HepG2 (cell line): Measurements from ENCODE around the gene S100A13. TPM values are rescaled to one million over a fixed set of nuclear protein-coding genes. Genes with fewer than 3 reads are reported as not detected.

ENCODE experiments used
- BORCS8-MEF2B ChIP-seq: sonication (generic); formaldehyde crosslinking; IDR thresholded peaks from 2 replicates; pipeline ENCODE4 v1.8.0; 2022; ENCODE audit warnings: mild to moderate bottlenecking, missing genetic modification reagents
- NFYC ChIP-seq: IDR thresholded peaks from 2 replicates; pipeline ENCODE4 v1.6.1; 2016; ENCODE audit warnings: missing genetic modification reagents, missing compliant biosample characterization
- POGZ ChIP-seq: sonication (generic); formaldehyde crosslinking; IDR thresholded peaks from 2 replicates; pipeline ENCODE4 v1.4.0; 2020; ENCODE audit warnings: mild to moderate bottlenecking, missing genetic modification reagents
- TEAD3 ChIP-seq: optimal IDR thresholded peaks from 2 replicates; pipeline ENCODE3; 2016; ENCODE audit warnings: borderline replicate concordance
- ZFP36L2 ChIP-seq: sonication (generic); formaldehyde crosslinking; IDR thresholded peaks from 2 replicates; pipeline ENCODE4 v1.4.0; 2020; ENCODE audit warnings: missing genetic modification reagents
- ZMYM4 ChIP-seq: sonication (generic); formaldehyde crosslinking; IDR thresholded peaks from 2 replicates; pipeline ENCODE4 v1.8.1; 2023; ENCODE audit warnings: mild to moderate bottlenecking, missing genetic modification reagents
- ZNF143 ChIP-seq: sonication (generic); formaldehyde crosslinking; IDR thresholded peaks from 2 replicates; pipeline ENCODE4 v1.4.0; 2020; ENCODE audit warnings: missing genetic modification reagents
- ZNF329 ChIP-seq: sonication (generic); formaldehyde crosslinking; IDR thresholded peaks from 2 replicates; pipeline ENCODE4 v1.9.0; 2021; ENCODE audit warnings: low read depth, mild to moderate bottlenecking, missing genetic modification reagents
- ZNF441 ChIP-seq: sonication (generic); formaldehyde crosslinking; IDR thresholded peaks from 2 replicates; pipeline ENCODE4 v1.7.0; 2021; ENCODE audit warnings: missing genetic modification reagents, borderline replicate concordance
- ZNF556 ChIP-seq: sonication (generic); formaldehyde crosslinking; IDR thresholded peaks from 2 replicates; pipeline ENCODE4 v1.4.0; 2020; ENCODE audit warnings: mild to moderate bottlenecking, missing genetic modification reagents, borderline replicate concordance
- polyA plus RNA-seq, 8 experiments: library from polyadenylated mRNA; depleted of rRNA in 3 of 8; stranded (reverse) in 7 of 8; unstranded in 1 of 8; fragments of >200 nt; fragmentation: Illumina TruSeq in 4 of 8; extraction: Trizol in 4 of 8; gene quantifications; 2 replicates each; pipeline versions ENCODE4 v1.2.1 to v1.2.3, GENCODE V29; 2011 to 2016; ENCODE audit warnings: low read depth in 4 of 8, missing spikeins in 1 of 8, mixed read lengths in 1 of 8; ENCODE audit not compliant: insufficient read depth in 1 of 8
- total RNA-seq, 5 experiments: library from RNA; depleted of rRNA; stranded (reverse); fragments of >200 nt; fragmentation: Illumina TruSeq; extraction: Trizol; gene quantifications; 2 replicates each; pipeline ENCODE4 v1.2.3, GENCODE V29; 2016; ENCODE audit warnings: low read depth in 1 of 5
- TF ChIP-seq, protein P1 (sequence below), 2 experiments: fragments of 450-650 bp in 1 of 2; sonication (generic) in 1 of 2; formaldehyde crosslinking in 1 of 2; IDR thresholded peaks; 2 replicates each; pipeline versions ENCODE4 v1.6.1 to v1.8.0; 2016 to 2022; ENCODE audit warnings: antibody characterized with exemption in 1 of 2, mild to moderate bottlenecking in 1 of 2, missing genetic modification reagents in 1 of 2
- TF ChIP-seq, protein P2 (sequence below), 2 experiments: IDR thresholded peaks; 2 replicates each; pipeline ENCODE4 v1.6.1; 2011 to 2012; ENCODE audit warnings: low read length in 2 of 2, borderline replicate concordance in 1 of 2, low read depth in 1 of 2, mild to moderate bottlenecking in 1 of 2, moderate library complexity in 1 of 2
- TF ChIP-seq, protein P3 (sequence below): sonication (generic); formaldehyde crosslinking; IDR thresholded peaks from 2 replicates; pipeline ENCODE4 v1.9.0; 2022; ENCODE audit warnings: missing genetic modification reagents, mild to moderate bottlenecking, borderline replicate concordance

S100A13 gene
- total and polyA plus RNA-seq, 2 of the 13 experiments (the other 11 are each of a cell fraction or from before 2014, with no cell fraction given), result 89.5 to 172 TPM

DNA sequence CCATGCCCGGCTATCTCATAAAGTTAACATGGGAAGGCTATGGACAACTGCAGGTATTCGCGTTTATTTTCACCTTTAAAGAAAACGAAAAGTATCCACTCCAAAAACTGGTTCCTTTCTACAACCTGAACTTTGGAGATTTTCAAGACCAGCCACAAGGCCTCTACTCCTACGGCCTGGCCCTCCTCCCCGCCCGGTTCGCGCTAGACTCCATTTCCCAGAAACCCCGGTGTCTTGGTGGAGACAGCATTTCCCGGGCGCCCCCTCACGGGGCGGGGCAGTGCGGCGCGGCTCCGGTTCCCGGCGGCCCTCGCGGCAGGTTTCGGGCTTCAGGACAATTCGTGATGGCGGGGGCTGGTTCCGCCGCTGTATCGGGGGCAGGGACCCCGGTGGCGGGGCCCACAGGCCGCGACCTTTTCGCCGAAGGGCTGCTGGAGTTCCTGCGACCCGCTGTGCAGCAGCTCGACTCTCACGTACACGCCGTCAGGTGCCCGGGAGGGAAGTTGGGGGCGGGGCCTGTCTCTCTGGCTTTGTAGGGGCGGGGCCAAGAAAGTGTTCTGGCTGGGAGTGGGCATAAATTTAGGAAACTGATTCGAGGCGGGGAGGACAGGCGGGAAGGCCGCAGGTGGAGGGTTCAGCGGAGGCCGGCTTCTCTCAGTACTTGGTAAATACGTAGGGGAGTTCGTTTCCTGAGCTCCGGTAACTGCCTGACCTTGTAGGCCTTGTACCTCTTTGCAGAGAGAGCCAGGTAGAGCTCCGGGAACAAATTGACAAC, 31.3 kb upstream of the S100A13 start, which contains the start of gene SNAPIN (continued):
- TF ChIP-seq ZNF441 (no peak), TEAD3 (peak; percentile 50), ZMYM4 (peak; percentile 58), POGZ (CRISPR knock-in tag) (peak; percentile 80), ZNF556 (CRISPR knock-in tag) (peak; percentile 46; the same call in 1 of the 2 replicates), ZFP36L2 (CRISPR knock-in tag) (no peak), ZNF329 (CRISPR knock-in tag) (peak; percentile 64; the same call in 1 of the 2 replicates), ZNF143 (CRISPR knock-in tag) (peak; percentile 95), NFYC (peak; percentile 34; the same call in 1 of the 2 replicates), BORCS8-MEF2B (CRISPR knock-in tag) (0 out of 2 replicates have a peak, but pooled peaks have one; percentile 18)
- TF ChIP-seq, protein P1, sequence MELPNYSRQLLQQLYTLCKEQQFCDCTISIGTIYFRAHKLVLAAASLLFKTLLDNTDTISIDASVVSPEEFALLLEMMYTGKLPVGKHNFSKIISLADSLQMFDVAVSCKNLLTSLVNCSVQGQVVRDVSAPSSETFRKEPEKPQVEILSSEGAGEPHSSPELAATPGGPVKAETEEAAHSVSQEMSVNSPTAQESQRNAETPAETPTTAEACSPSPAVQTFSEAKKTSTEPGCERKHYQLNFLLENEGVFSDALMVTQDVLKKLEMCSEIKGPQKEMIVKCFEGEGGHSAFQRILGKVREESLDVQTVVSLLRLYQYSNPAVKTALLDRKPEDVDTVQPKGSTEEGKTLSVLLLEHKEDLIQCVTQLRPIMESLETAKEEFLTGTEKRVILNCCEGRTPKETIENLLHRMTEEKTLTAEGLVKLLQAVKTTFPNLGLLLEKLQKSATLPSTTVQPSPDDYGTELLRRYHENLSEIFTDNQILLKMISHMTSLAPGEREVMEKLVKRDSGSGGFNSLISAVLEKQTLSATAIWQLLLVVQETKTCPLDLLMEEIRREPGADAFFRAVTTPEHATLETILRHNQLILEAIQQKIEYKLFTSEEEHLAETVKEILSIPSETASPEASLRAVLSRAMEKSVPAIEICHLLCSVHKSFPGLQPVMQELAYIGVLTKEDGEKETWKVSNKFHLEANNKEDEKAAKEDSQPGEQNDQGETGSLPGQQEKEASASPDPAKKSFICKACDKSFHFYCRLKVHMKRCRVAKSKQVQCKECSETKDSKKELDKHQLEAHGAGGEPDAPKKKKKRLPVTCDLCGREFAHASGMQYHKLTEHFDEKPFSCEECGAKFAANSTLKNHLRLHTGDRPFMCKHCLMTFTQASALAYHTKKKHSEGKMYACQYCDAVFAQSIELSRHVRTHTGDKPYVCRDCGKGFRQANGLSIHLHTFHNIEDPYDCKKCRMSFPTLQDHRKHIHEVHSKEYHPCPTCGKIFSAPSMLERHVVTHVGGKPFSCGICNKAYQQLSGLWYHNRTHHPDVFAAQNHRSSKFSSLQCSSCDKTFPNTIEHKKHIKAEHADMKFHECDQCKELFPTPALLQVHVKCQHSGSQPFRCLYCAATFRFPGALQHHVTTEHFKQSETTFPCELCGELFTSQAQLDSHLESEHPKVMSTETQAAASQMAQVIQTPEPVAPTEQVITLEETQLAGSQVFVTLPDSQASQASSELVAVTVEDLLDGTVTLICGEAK (IDR thresholded peaks at IDR 0.05), result no peak
- TF ChIP-seq, protein P1 (CRISPR knock-in tag; IDR thresholded peaks at IDR 0.05), result peak; percentile 74
- TF ChIP-seq, protein P2, sequence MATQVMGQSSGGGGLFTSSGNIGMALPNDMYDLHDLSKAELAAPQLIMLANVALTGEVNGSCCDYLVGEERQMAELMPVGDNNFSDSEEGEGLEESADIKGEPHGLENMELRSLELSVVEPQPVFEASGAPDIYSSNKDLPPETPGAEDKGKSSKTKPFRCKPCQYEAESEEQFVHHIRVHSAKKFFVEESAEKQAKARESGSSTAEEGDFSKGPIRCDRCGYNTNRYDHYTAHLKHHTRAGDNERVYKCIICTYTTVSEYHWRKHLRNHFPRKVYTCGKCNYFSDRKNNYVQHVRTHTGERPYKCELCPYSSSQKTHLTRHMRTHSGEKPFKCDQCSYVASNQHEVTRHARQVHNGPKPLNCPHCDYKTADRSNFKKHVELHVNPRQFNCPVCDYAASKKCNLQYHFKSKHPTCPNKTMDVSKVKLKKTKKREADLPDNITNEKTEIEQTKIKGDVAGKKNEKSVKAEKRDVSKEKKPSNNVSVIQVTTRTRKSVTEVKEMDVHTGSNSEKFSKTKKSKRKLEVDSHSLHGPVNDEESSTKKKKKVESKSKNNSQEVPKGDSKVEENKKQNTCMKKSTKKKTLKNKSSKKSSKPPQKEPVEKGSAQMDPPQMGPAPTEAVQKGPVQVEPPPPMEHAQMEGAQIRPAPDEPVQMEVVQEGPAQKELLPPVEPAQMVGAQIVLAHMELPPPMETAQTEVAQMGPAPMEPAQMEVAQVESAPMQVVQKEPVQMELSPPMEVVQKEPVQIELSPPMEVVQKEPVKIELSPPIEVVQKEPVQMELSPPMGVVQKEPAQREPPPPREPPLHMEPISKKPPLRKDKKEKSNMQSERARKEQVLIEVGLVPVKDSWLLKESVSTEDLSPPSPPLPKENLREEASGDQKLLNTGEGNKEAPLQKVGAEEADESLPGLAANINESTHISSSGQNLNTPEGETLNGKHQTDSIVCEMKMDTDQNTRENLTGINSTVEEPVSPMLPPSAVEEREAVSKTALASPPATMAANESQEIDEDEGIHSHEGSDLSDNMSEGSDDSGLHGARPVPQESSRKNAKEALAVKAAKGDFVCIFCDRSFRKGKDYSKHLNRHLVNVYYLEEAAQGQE (IDR thresholded peaks at IDR 0.05; ENCODE audit: borderline replicate concordance in 1 of 2, low read depth in 1 of 2, low read length in 2 of 2), result peak in 1 of 2 experiments; percentile 50; a peak in 1 of 4 replicates
- TF ChIP-seq, protein P3, sequence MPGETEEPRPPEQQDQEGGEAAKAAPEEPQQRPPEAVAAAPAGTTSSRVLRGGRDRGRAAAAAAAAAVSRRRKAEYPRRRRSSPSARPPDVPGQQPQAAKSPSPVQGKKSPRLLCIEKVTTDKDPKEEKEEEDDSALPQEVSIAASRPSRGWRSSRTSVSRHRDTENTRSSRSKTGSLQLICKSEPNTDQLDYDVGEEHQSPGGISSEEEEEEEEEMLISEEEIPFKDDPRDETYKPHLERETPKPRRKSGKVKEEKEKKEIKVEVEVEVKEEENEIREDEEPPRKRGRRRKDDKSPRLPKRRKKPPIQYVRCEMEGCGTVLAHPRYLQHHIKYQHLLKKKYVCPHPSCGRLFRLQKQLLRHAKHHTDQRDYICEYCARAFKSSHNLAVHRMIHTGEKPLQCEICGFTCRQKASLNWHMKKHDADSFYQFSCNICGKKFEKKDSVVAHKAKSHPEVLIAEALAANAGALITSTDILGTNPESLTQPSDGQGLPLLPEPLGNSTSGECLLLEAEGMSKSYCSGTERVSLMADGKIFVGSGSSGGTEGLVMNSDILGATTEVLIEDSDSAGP (CRISPR knock-in tag), result peak; percentile 68; the same call in 1 of the 2 replicates
